HG02870 (cell line): ENCODE results near the gene ZNF407.
"Not testable (repeated sequence)": the region's sequence is repeated elsewhere in the genome, so short reads cannot be mapped to it uniquely, and the experiment has no call there.

Source experiments
- ATAC-seq: cut with Tn5 transposase; IDR thresholded peaks from one replicate; pipeline ENCODE4 v1.9.1; 2021; ENCODE audit warnings: mild to moderate bottlenecking, moderate library complexity; ENCODE audit not compliant: unreplicated experiment

The ZNF407 gene, protein sequence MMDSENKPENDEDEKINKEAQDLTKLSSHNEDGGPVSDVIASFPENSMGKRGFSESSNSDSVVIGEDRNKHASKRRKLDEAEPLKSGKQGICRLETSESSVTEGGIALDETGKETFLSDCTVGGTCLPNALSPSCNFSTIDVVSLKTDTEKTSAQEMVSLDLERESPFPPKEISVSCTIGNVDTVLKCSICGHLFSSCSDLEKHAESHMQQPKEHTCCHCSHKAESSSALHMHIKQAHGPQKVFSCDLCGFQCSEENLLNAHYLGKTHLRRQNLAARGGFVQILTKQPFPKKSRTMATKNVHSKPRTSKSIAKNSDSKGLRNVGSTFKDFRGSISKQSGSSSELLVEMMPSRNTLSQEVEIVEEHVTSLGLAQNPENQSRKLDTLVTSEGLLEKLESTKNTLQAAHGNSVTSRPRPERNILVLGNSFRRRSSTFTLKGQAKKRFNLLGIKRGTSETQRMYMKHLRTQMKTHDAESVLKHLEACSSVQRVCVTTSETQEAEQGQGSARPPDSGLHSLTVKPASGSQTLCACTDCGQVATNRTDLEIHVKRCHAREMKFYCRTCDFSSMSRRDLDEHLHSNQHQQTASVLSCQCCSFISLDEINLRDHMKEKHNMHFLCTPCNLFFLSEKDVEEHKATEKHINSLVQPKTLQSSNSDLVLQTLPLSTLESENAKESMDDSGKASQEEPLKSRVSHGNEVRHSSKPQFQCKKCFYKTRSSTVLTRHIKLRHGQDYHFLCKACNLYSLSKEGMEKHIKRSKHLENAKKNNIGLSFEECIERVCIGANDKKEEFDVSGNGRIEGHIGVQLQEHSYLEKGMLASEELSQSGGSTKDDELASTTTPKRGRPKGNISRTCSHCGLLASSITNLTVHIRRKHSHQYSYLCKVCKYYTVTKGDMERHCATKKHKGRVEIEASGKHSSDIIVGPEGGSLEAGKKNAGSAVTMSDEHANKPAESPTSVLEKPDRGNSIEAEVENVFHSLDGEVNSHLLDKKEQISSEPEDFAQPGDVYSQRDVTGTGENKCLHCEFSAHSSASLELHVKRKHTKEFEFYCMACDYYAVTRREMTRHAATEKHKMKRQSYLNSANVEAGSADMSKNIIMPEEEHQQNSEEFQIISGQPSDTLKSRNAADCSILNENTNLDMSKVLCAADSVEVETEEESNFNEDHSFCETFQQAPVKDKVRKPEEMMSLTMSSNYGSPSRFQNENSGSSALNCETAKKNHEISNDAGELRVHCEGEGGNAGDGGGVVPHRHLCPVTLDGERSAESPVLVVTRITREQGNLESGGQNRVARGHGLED (N-terminal part only)

DNA sequence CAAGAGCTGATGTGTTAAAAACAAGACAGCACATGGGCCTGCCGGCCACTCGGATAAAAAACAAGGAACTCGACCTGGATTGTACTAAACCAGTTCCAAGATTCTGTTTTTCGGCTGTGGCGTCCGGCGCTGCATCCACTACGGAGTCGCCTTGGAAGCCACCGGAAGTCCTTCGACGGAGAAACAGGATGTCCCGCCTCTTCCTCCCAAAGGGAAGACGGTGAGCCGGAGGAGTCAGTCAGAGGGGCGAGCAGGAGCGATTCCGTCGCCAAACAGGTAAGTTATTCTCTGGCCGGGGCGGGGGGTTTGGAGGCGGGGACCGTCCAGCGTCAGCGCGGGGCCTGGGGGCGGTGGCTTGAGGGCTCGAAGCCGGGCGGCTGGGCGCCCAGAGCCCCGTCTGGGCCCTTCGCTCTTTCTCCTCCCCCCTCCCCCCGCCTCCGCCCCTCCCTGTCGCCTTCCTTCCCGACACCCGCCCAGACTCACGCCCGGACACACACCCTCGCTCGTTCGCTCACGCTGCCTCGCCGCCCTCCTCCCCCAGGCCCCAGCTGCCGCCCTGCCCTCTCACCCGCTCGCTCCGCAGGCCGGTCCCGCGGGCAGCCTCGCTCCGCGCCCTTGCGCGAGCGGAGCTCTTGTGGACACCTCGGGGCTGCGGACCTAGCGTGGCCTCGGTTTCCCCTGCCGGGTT is at the start of gene ZNF407:
TSS of gene ZNF407 (plus strand) at position 209 of the 688 bp plus-strand sequence. CDS start 33,150 bp downstream, outside the sequence.
- ATAC-seq: peak; percentile 63

DNA sequence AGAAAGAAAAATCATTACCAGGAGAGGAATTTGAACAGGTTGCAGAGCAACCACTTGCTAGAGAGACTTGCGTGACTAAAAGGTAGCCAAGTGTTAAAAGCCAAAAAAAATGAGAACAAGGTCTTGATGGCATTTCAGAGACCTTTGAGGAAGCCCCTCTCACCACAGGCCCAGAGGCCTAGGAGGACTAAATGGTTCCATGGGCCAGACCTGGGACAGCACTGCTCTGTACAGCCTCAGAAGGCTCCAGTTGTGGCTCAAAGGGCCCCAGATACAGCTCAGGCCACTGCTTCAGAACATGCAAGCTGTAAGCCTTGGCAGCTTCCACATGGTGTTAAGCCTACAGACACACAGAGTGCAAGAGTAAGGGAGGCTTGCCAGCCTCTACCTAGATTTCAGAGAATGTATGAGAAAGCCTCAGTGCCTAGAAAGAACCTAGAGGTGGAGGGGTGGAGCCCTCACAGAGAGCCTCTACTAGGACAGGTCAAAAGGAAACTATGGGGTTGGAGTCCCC is 48.0 kb upstream of the ZNF407 start:
- no peak for ATAC-seq

GRCh38 chr18:74550886-74551285 is 46.8 kb upstream of the ZNF407 start:
- no peak for ATAC-seq

DNA sequence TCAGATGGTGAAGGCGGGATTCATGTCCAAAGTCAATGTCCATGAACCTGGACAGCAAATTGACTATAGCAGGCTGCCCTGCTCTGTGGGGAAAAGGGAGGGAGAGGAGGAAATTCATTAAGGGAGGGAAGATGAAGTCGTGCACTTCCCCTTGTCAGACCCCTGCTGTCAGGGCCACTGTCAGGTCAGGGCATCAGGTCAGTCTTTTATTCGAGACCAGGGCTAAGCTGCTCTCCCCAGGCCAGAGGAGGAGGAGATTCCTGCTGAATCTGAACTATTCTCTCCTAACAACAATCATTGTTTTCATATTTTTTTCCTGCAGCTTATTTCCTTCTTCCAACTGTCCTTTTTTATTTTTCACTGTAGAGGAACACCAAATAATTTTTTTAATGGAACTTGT is 46.2 kb upstream of the ZNF407 start:
- ATAC-seq: no peak

DNA sequence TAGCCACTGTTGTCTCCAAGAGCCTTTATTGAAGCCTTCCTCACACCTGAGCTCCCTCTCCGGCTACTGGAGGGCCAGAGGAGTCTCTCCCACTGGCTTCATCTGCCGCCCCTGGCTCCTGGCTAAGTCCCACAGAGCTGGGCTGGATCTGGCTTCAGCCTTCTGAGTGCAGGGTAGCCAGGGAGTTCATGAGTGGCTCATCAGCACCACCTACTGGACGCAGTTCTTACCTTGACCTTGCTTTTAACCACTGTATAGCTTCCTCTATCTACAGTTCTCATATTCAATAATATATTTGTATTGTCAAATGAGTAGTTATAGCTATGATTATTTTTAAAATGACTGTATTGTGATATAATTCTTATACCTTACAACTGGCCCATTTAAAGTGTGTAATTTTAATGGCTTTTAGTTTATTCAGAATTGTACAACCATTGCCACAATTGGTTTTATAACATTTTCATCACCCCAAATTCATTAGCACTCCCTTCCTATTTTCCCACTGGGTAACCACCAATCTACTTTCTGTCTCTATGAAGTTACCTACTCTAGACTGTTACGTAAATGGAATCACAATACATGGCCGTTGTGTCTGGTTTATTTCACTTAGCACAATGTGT is 45.6 kb upstream of the ZNF407 start:
- peak; percentile 100 for ATAC-seq

DNA sequence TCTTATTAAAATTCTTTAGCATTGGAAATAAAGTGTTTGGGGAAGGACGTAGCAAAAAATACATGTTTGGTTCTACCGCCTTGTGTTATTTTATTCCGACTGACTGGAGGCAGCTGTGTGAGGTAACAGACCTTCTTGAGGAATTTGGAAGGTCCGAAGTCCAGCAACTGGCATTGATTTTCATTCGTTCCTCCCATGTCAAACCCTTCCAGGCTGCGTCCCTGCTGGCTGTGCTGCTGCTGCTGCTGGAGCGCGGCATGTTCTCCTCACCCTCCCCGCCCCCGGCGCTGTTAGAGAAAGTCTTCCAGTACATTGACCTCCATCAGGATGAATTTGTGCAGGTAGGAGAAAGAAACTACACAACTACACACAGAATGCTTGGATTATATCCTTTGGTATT is 41.5 kb upstream of the ZNF407 start:
- ATAC-seq: no peak

DNA sequence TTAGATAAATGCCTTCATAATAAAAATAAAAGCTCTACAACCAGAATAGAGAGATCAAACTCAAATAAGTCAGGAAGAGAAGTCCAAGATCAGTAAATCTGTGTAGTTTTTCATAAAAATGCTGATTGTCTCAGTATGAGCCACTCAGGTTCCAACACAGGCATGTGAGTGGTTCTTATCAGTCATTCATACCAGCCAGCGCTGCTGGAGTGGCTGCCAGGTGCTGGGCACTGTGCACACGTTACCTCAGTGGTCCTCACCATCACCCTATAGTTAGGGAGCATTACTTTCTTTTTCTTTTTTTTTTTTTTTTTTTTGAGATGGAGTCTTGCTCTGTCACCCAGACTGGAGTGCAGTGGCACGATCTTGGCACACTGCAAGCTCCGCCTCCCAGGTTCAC is 39.6 kb upstream of the ZNF407 start:
- no peak for ATAC-seq

DNA sequence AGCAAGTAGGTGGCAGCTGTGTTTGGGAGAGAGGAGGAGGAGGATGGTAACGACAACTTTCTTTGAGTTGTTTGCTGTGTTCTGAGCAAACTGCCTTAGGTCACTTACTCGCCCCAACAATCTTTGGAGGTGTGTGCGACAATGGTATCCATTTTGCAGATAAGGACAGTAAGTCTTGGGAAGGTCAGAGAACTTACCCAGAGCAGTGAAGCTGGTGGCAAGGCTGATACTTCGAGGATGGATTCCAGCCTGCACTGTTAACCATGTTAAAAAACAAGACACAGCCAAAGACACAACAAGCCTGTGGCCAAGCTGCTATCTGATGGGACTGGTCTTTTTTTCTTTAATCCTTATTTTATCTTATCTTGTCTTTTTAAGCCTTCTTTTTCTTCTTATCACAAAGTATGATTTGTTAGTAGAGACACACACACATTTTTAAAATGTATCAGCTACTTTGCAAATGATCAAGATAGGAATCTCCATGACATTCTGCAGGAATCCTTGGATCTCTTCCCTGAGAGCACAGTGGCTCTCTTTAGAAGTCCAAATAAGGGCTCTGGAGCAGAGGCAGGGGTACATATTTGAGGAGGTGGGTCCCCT is 35.4 kb upstream of the ZNF407 start:
- no peak for ATAC-seq

GRCh38 chr18:74562775-74563174 is 34.9 kb upstream of the ZNF407 start:
- ATAC-seq: no peak

DNA sequence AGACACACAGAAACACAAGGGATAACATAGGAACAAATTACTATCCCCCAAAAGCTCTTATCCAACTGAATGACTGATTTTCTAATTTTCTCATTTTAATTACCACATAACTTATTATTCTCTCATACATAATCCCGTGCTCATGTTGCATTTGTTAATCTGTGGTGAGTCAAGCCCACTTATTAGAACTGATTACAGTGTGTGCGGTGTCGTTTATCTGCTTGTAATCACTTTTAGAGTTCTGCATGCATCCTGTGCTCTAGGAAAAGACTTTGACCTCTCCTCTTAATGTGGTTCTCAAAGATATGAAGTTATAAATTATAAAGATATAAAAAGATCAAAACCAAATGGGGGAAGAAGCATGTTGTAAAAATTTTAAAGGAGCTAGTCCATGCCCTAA is 33.7 kb upstream of the ZNF407 start:
- no peak for ATAC-seq

- ATAC-seq: not testable (repeated sequence)
Observed at GRCh38 chr18:74565164-74565563, 32.5 kb upstream of the ZNF407 start.

- ATAC-seq: not testable (repeated sequence)
Observed at GRCh38 chr18:74565993-74566392, 31.7 kb upstream of the ZNF407 start.

- no peak for ATAC-seq
Observed at GRCh38 chr18:74567822-74568221, 29.8 kb upstream of the ZNF407 start.

GRCh38 chr18:74569401-74569800 is 28.3 kb upstream of the ZNF407 start:
- ATAC-seq: no peak

DNA sequence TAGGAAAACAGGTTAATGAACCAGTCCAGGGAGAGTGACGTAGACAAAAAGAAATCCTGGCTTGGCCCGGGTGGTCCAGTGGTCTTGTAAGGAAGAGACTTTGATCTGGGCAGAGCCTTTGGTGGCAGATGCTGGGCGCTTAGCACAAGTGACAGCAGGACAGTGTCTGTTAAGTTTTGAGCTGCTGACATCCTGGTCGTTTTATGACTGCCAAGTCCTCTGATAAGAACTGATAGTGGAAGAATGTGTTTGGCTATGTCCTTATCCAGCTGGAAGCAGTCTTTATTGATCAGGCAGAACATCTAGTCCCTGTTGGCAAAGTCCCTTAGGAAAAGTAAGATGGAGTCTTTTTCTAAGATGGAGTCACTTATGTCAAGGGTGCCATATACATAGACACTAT is 27.4 kb upstream of the ZNF407 start:
- ATAC-seq: no peak

DNA sequence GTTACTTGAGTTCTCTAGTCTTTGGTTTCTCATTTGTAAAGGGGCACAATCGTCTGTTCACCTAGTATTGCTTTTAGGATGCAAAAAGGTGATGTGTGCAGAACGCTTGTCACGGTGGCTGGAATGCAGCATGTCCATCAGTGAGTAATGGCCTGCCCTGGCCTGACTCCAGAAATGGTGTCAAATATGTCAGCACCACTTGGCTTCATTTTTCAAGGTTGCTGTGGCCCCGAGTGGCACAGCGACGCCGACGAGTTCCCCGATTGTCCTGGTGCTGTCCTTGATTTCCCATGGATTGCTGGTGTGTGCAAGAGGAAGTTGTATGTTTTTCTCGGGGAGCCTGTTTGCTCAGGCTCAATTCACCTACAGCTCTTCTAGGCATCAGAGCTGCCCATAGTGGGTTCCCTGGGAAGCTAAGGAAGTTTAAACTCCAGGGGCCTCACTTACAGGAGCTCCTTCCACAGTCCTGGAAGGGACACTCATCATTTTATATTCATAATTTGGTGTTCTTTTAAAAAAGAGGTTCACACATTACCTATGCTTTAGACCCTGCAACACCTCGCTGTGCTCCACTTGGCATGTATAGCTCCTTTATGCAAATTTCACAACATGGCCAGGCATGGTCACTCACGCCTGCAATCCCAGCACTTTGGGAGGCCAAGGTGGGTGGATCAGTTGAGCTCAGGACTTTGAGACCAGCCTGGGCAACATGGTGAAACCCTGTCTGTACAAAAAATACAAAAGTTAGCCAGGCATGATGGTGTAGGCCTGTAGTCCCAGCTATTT is 25.6 kb upstream of the ZNF407 start:
- no peak for ATAC-seq

DNA sequence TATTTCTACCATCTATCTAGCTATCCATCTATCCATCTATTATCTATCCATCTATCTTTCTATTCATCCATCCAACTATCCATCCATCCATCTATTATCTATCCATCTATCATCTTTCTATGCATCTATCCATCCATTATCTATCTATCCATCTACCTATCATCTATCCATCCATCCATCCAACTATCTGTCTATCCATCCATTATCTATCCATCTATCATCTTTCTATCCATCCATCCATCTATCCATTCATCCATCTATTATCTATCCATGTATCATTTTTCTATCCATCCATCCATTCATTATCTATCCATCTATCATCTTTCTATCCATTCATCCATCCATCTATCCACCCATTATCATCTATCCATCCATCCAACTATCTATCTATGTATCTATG is 24.6 kb upstream of the ZNF407 start:
- ATAC-seq: no peak

- ATAC-seq: no peak
Observed at GRCh38 chr18:74574916-74575315, 22.8 kb upstream of the ZNF407 start.

DNA sequence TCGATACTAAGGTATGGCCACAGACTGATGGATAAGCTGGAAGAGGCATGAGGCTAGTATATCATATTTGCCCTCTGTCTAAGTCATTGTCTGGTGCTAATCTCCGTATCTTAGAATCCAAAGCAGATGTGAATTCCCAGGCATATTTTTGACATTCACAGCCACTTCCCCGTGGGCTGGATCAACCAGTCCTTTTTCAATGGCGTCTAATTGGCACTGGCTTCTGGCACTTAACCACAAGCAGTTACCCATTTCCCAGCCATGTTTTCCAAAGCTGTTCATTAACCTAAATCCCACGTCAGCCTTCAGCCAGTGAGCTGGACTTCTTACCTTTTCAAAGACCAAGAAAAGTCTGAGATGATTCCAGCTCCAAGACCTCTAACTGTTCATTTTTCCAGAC is 20.7 kb upstream of the ZNF407 start:
- no peak for ATAC-seq
